Posterior vena cava (tissue), 2 donors: ENCODE results near the gene CCND1. TPM values are rescaled to one million over a fixed set of nuclear protein-coding genes. Genes with fewer than 3 reads are reported as not detected.
"Not testable (repeated sequence)": the region's sequence is repeated elsewhere in the genome, so short reads cannot be mapped to it uniquely, and the experiment has no call there.

Experiments used
- DNase-seq: peaks from one replicate; pipeline ENCODE4 v3.0.0-alpha.2; 2020; ENCODE audit warnings: low spot score
- intact Hi-C, 2 donors: fragments of 100-400 bp; cut with DNase I; formaldehyde crosslinking; loops; one replicate each; pipeline versions ENCODE4 v1.14.1 to v1.14.2; 2022 to 2023
- total RNA-seq, 2 donors: library from RNA; stranded (reverse); fragmentation: NEBNext Ultra II Directional; extraction: Animal tissue kit (Norgen Biotek cat#: 25700); gene quantifications; one replicate each; pipeline ENCODE4 v1.2.1, GENCODE V29; 2021
- donor health status: DM: yes; HTN: yes; CAD: no.
- donor health status: DM: yes; HTN: yes; CAD: no.

The CCND1 gene
- total RNA-seq, 2 donors from 2014 or later: 65.8 to 100 TPM

GRCh38 chr11:69615545-69616278, 25.2 kb upstream of the CCND1 start:
- intact Hi-C loops: no loop called here
- DNase-seq: no peak

GRCh38 chr11:69617220-69617619, 23.7 kb upstream of the CCND1 start:
- intact Hi-C loops: no loop called here

GRCh38 chr11:69617682-69618081, 23.3 kb upstream of the CCND1 start:
- intact Hi-C loops: no loop called here
- DNase-seq: no peak

More at GRCh38 chr11:69617220-69617619, 23.7 kb upstream of the CCND1 start:
- DNase-seq: no peak

DNA sequence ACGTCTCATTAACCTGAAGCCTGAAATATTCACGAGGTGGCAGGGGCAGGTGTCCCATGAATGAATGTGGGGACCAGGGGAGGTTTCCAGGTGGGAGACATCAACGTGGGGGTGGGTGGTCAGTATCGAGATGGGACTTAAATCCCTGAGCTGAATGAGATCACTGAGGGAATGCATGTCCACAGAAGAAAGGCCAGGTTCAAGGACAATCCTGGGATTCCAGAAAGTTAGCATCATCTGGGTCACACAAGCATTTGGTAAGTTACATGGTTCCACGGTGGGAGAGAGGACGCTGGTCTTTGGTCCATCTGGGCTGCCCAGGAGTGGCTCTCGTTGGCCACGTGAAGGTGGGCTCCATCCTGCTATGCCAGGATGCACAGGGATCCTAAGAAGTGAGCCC, 22.7 kb upstream of the CCND1 start:
- intact Hi-C loops: no loop called here
- DNase-seq: no peak

DNA sequence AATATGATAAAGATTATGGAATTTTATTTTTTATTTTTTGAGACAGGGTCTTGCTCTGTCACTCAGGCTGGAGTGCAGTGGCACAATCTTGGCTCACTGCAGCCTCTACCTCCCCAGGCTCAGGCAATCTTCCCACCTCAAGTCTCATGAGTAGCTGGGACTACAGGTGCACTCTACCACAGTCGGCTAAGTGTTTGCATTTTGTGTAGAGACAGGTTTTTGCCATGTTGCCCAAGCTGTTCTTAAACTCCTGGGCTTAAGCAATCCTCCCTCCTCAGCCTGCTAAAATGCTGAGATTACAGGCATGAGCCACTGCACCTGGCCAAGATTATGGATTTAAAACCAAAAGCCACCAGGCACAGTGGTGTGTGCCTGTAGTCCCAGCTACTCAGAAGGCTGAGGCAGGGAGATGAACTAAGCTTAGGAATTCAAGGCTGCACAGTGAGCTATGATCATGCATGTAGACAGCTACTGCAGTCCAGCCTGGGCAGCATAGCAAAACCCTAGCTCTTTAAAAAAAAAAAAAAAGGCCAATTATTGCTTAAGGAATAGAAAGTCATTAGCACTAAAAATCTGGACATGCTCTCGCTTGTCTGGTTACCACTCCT, 20.2 kb upstream of the CCND1 start:
- no peak for DNase-seq
- intact Hi-C loops: loop anchor here in 1 of 2 donors (10.0 kb wide), 1 partner anchor 166 kb away; no protein-coding TSS in a partner anchor

GRCh38 chr11:69622097-69622681, 18.8 kb upstream of the CCND1 start:
- intact Hi-C loops: loop anchor here in 1 of 2 donors (10.0 kb wide), 1 partner anchor 167 kb away; no protein-coding TSS in a partner anchor
- not testable (repeated sequence) for DNase-seq

GRCh38 chr11:69624293-69624692, 16.7 kb upstream of the CCND1 start:
- intact Hi-C loops: loop anchor here in 1 of 2 donors (10.0 kb wide), 1 partner anchor 169 kb away; no protein-coding TSS in a partner anchor
- no peak for DNase-seq

DNA sequence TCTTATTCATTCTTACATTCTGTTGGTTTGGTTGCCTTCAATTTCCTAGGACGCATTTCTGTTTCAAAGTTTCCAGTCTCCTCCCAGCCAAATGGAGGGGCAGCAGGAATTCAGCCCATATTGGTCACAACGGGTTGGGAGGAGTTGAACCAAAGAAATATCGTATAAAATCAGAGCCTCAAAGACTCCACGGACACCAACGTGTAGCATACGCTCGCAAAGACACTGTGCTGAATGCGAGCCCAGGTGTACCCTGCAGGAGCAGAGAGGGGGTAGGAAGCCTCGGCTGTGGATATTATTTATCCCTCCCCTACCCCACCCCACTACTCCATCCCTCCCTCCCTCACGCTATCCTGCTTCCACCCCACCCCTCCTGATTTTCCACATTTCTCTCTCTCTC, 15.5 kb upstream of the CCND1 start:
- no peak for DNase-seq
- intact Hi-C loops: loop anchor here in 1 of 2 donors (10.0 kb wide), 1 partner anchor 171 kb away; no protein-coding TSS in a partner anchor

GRCh38 chr11:69627551-69627950, 13.4 kb upstream of the CCND1 start:
- DNase-seq: no peak
- intact Hi-C loops: loop anchor here in 1 of 2 donors (10.0 kb wide), 1 partner anchor 173 kb away; no protein-coding TSS in a partner anchor

DNA sequence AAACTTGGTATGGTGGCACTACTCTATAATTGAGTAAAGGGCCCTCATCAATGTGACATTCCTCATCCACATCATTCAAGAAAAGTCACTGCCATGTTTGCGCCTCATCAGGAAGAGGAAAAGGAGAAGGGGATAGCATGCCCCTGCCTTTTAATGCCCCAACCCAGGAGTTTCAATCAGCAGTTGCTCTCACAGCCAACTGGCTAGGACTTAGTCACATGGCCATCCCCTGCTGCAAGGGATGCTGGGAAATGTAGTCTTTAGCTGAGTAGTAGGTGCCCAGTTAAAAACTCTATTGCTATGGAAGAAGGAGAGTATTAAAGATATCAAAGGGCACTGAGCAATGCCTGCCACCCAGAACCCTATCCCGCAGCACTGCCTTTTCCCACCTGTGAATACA, 10.9 kb upstream of the CCND1 start:
- intact Hi-C loops: no loop called here
- DNase-seq: no peak

- no peak for DNase-seq
- intact Hi-C loops: no loop called here
These were observed 10.5 kb upstream of the CCND1 start for GRCh38 chr11:69630424-69630823.

DNA sequence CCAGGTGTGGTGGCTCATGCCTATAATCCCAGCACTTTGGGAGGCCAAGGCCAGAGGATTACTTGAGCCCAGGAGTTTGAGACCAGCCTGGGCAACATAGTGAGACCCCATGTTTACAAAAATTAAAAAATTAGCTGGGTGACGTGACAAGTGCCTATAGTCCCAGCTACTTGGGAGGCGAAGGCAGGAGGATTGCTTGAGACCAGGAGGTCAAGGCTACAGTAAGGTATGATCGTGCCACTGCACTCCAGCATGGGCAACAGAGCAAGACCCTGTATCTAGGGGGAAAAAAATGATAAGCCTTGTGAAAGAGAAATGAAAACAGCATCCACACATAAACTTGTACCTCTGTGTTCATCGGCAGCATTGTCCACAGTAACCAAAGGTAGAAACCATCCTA, 8.1 kb upstream of the CCND1 start:
- intact Hi-C loops: no loop called here
- no peak for DNase-seq

DNA sequence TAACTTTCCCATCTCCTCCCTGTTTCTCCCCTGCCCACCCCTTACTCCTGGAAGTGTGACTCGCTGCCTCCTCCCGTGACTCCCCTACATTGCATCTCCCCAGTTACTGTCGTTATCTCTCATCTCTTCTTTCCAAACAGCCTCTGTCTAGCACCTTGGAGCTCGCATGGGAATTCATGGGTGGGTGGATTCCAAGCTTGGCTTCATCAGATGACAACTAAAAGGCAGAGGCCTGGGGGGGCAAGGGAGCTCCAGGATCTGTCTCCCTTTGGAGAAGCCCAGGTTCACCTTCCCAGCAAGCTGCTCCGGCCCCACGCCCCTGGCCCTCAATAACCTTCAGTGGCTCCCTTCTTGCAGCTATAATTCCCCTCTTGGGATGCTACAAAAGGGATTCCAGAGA, 6.9 kb upstream of the CCND1 start:
- no peak for DNase-seq
- intact Hi-C loops: no loop called here

DNA sequence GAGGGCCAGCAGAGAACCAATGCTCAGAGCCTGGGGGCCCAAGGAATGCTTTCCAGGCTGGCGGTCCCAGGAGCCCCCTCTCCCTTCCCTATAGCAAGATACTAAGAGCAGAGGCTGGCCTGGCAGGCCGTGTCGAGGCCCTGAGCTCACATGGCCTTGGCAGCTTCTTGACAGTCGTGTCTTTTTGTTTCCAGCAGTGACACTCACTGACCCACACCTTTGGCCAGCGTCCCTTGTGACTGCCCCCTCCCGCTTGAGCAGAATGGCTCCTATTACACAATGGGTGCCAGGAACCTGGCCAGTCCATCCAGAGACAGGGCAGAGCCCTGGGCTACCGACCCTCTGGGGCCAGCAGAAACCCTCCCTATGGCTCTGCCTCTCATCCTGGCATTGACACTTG, 6.4 kb upstream of the CCND1 start:
- intact Hi-C loops: no loop called here
- DNase-seq: no peak

DNA sequence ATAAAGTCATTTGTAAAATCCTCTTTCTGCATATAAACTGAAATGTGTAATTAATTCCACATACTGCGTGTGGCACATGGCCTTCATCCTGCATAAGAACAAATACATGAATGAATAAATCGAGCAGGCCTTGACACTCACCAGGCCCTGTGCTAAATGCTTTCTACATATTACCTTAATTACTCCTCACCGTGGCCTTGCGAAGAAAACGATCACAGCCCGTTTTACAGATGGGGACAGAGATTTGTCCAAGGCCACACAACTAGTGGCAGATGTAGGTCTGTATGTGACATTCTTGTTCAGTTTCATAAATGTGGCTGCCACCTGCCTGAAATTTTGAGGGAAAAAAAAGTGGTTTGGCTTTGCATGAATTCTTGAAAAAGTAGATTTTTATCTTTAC, 5.8 kb upstream of the CCND1 start:
- intact Hi-C loops: no loop called here
- no peak for DNase-seq

- DNase-seq: no peak
- intact Hi-C loops: no loop called here
These were observed 5.0 kb upstream of the CCND1 start for GRCh38 chr11:69635804-69636511.

- DNase-seq: peak; percentile 91
- intact Hi-C loops: no loop called here
These were observed 4.3 kb upstream of the CCND1 start for GRCh38 chr11:69636512-69637197.

DNA sequence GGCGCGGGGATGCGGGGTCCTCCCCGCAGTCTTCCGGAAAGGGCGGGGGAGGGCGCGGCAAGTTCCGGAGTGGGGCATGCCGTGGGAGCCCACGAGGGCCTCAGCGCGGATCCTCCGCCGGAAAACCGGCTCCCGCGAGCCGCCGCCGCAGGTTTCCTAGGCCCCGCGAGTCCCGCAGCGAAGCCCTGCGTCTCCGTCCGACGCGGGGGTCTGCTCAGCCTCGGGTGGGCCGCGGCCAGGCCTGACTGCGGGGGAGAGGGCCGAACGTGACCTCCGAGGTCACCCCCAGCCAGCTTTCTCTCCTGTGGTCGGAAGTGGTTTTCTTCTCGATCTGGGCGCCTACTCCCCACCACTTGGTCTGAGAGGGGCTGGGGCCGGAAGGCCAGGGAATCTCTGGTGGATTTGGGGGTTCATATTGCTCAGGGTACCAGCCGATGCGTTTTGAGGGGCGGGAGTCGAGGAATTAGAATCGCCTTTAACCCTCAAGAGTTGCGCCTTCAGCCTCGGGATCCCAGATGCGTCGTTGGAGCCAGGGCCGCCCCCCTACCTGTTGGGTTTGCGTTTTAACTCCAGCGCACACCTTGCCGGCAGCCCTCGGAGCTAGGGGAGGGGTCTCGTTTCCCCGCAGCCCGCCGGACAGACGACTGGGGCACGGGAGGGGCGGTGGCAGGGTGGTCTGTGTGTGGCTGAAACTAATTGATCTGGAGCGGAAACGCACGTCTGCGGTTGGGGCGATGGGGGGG, 3.6 kb upstream of the CCND1 start:
- intact Hi-C loops: no loop called here
- DNase-seq: peak; percentile 69
